ENCODE results near the gene ELF4. TPM values are rescaled to one million over a fixed set of nuclear protein-coding genes. Genes with fewer than 3 reads are reported as not detected.

Gene ELF4
- total and polyA plus RNA-seq, 2 of the 13 experiments (the other 11 are each of a cell fraction or from before 2014, with no cell fraction given), result 1.3 to 2.6 TPM

- TF ChIP-seq ZNF646 (CRISPR knock-in tag; IDR thresholded peaks at IDR 0.05), result no peak
- no peak for TF ChIP-seq ZNF34 (CRISPR knock-in tag; IDR thresholded peaks at IDR 0.05; ENCODE audit: borderline replicate concordance)
These were observed 5.1 kb downstream of the ELF4 start (continued) for GRCh38 chrX:130105244-130105643.

GRCh38 chrX:130103605-130104004, 6.7 kb downstream of the ELF4 start:
- in situ Hi-C loops (cut with HindIII; ENCODE audit: extremely low pct_ligation_motif_present, low pct_unique_long_range_greater_than_20kb), result no loop called here
- FAIRE-seq (no peak), DNase-seq (ENCODE audit: low spot score) (no peak), ATAC-seq (no peak)
- Histone ChIP-seq H4K20me1 (ENCODE audit: insufficient read depth, low read length) (no peaks in the 10 kb centered on the region), H3K27me3 (ENCODE audit: control insufficient read depth in 1 of 2, insufficient read depth in 2 of 2, low read length in 2 of 2) (no peaks in the 10 kb centered on the region), H3K79me2 (ENCODE audit: insufficient read depth, low read length) (no peaks in the 10 kb centered on the region), H3K27ac (ENCODE audit: extremely low read length, insufficient read depth, low read length) (no peak overlapping the region), H3K9me3 (ENCODE audit: low read length) (no peaks in the 10 kb centered on the region), H3K9ac (ENCODE audit: insufficient read depth, low read depth, low read length) (no peak overlapping the region), H3K4me1 (ENCODE audit: insufficient read depth, low read length) (peaks cover 18% of the 10 kb centered on the region), H2AFZ (ENCODE audit: low read length) (no peak overlapping the region), H3K36me3 (replicated peaks in 1 of 2; ENCODE audit: control insufficient read depth in 1 of 2, insufficient read depth in 2 of 2, low read length in 2 of 2) (no peaks in the 10 kb centered on the region), H3K4me2 (ENCODE audit: low read depth, low read length) (no peak overlapping the region), H3K4me3 (replicated peaks in 1 of 3; ENCODE audit: insufficient read depth in 1 of 3, low read depth in 2 of 3, low read length in 3 of 3) (no peak overlapping the region)
- intact Hi-C loops (cut with micrococcal nuclease; ENCODE audit: unreplicated experiment), result no loop called here
- ChIA-PET CTCF (ENCODE audit: low intra/inter-chr PET ratio, low total read pairs) (no interaction called here), POLR2A (no interaction called here)
- no TSS peak for BruUV-seq (replicated peaks)
- no peak for TF ChIP-seq TAF1 (CRISPR knock-in tag; IDR thresholded peaks at IDR 0.05)
- TF ChIP-seq ZNF180 (CRISPR knock-in tag; IDR thresholded peaks at IDR 0.05; ENCODE audit: borderline replicate concordance, low read depth), result no peak
- TF ChIP-seq ZNF629 (CRISPR knock-in tag; conservative IDR thresholded peaks at IDR 0.05), result no peak
- TF ChIP-seq ZNF501 (CRISPR knock-in tag; IDR thresholded peaks at IDR 0.05), result no peak
- TF ChIP-seq NFE2L2 (IDR thresholded peaks at IDR 0.05; ENCODE audit: low read length), result no peak
- WGBS (ENCODE audit: low lambda C conversion rate), result 88% methylated on average over 1 of the region's 3 CpGs

Measured in HepG2 (cell line).